Activated T-helper 1 cell treated with anti-CD3 and anti-CD28 coated beads, Interleukin-2, amount 50 U/mL, for 16 hours (primary cell): ENCODE data around the gene ALOX15.
"Not testable (repeated sequence)": the region's sequence is repeated elsewhere in the genome, so short reads cannot be mapped to it uniquely, and the experiment has no call there.

ENCODE experiments used
- DNase-seq, 2 donors: peaks; one replicate each; pipeline ENCODE4 v3.0.0-alpha.2; 2020; ENCODE audit warnings: low read depth in 1 of 2, low spot score in 1 of 2

Gene ALOX15, protein sequence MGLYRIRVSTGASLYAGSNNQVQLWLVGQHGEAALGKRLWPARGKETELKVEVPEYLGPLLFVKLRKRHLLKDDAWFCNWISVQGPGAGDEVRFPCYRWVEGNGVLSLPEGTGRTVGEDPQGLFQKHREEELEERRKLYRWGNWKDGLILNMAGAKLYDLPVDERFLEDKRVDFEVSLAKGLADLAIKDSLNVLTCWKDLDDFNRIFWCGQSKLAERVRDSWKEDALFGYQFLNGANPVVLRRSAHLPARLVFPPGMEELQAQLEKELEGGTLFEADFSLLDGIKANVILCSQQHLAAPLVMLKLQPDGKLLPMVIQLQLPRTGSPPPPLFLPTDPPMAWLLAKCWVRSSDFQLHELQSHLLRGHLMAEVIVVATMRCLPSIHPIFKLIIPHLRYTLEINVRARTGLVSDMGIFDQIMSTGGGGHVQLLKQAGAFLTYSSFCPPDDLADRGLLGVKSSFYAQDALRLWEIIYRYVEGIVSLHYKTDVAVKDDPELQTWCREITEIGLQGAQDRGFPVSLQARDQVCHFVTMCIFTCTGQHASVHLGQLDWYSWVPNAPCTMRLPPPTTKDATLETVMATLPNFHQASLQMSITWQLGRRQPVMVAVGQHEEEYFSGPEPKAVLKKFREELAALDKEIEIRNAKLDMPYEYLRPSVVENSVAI

DNA sequence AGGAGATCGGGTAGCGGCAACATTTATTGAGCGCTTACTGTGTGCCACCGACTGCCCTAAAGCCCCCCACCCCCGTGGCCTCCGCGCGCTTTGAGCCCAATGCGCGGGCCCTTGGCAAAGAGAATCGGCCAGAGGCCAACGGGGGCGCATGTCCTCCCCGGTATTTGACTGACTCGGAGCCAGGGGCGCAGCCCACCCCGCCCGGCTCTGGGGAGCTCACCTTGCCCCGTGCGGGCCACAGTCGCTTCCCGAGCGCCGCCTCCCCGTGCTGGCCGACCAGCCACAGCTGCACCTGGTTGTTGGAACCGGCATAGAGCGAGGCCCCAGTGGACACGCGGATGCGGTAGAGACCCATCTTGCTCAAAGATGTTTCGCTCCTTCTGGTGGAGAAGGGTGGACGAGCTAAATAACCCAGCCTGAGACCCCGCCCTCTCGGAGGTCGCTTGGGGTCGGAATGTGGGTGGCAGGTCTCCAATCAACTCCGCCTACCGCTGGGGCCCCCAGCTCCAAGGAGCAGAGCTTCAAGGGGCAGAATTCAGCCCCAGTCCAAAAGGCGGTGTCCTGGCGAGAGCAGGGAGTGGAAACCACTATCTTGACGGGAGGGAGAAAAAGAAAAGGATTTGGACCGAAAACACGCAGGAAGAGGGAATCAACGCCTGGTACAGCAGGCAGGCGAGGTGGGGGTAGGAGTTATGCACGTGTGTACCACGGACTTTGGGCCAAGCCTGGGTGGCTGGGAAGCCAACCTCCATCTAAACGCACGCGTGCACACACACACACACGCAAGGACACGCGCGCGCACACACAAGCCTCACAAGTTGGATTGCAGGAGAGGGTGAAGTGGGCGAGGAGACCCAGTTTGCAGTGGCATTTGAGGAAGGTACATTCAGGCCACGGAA lies at the start of gene ALOX15:
ALOX15 (minus strand) TSS at position 382 of the 899 bp plus-strand sequence; CDS start at position 355, 27 bp downstream.
- DNase-seq: no peak

DNA sequence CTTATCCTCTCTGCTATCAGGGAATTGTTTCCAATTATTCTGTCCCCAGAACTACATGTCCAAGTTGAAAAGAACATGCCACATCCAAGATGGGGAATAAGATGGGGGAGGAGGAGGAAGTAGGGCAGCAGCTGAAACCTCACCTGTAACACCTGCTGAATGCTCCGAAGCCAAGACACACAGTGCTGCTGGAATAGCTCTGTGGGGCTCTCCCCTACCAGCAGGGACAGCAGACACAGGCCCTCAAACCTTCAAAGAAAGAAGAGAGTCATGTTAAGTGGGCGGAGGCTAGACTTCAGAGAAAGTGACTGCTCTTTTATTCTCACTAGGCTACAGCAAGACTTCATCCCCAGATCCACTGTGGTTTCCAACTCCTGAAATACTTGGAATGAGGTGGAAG lies 49.3 kb upstream of the ALOX15 start:
- DNase-seq: no peak

DNA sequence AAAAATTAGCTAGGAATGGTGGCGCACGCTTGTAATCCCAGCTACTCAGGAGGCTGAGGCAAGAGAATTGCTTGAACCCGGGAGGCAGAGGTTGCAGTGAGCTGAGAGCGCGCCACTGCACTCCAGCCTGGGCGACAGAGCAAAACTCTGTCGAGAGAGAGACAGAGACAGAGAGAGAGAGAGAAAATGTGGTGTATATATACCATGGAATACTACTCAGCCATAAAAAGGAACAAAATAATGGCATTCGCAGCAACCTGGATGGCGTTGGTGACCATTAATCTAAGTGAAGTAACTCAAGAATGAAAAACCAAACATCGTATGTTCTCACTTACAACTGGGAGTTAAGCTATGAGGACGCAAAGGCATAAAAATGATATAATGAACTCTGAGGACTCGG lies 48.4 kb upstream of the ALOX15 start:
- DNase-seq: not testable (repeated sequence)

DNA sequence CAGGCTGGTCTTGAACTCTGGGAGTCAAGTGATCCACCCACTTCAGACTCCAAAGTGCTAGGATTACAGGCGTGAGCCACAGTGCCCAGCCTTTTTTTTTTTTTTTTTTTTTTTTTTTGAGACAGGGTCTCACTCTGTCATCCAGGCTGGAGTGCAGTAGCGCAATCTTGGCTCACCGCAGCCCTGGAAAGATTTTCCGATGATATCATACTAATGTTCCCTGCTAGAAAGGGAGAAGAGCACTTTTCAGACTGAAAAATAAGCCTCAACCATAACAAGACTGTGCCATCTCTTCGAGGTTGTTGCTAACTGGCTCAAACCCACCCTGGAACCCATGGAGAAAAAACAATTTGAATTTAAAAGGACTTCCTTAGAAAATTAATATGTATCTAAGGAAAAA lies 42.3 kb upstream of the ALOX15 start:
- DNase-seq: not testable (repeated sequence)

DNA sequence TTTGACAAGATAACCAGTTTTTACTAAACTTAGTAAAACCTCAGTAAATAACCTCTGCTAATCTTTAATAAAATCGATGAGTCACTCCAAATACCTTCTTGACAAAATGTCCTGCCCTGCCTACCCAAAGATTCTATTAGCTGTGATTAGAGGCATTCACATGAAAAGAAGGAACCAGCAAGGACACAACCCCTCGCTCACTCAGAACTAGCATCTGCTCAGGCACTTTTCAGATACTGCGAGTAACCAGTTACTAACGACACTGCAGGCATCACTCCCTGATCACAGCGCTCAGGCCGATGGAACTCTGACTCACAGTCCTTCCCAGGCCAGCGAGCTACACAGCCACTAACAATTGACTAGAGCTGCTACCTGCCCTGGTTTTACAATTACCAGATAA lies 38.2 kb upstream of the ALOX15 start:
- no peak for DNase-seq

DNA sequence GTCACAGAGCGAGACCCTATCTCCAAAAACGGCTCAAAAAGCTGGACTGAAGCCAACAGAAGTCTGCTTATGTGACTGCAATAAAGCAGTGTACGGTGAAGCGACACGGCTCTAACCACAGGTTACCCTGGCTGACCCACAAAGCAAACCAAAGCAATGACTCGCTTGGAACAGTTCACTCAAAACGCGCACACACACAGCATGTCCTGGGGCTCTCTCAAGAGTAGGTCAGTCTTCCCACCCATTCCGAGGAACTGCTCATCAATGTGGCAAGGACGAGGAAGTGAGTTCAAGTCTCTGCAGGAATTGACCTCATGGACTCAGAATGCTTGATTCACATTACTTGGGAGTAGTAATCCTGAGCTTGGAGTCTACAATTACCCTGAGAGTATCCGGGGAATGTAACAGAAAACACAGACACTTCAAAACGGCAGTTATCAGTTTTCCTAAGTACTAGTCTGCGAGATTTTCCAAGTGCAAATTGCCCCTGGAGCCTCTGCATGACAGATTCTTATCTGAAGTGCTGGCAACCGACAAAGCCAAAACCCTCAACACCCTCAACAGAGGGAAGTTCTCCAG lies 37.1 kb upstream of the ALOX15 start:
- no peak for DNase-seq

DNA sequence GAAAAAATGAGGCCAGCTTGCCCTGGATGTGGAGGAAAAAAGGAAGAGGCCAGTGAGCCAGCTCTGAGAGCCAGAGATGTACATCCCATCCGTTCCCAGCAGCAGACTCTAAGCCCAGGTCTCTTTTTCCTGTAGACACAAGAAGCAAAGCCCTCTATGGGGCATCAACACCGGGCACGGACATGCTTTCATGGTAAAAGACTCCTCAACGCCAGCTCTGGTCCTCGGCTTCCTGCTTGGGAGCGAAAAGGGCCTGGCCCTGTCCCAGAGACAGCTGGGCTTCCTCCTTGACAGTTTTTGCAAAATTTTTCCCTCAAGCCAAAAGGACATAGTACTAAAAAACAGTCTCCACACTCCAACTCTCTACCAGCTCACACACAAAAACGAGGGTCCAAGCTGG lies 35.3 kb upstream of the ALOX15 start:
- no peak for DNase-seq

DNA sequence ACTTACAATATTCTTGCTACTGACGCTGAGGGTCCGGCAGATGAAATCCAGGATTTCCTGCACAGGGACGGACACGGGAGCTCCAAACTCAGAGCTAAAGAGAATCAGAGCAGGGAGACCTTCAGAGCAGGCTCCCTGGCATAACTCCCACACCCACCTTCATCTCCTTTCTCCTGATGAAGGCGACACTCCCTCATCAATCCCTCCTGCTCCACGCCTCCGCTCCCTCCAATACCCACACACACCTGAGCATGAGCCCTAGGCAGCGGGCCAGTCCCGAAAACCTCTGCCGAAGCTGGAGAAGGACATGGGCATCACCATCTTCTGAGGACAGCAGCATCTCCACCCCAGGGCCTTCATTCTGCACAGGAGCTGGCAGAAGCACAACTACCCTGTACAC lies 34.3 kb upstream of the ALOX15 start:
- no peak for DNase-seq

DNA sequence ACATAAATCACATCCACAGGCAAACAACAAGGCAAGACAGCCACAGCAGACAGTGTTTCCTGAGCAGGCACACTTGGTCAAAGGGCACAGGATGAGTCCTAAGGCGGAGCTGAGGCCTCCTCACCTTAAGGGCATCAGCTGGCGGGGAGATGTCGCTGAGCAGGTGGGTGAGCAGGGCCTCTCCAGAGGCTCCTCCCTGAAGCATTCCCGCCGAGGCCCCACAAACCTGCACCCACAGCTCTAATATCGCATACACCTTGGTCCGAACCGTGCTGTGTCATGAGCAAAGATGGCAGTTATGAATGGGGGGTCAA lies 33.2 kb upstream of the ALOX15 start:
- no peak for DNase-seq

DNA sequence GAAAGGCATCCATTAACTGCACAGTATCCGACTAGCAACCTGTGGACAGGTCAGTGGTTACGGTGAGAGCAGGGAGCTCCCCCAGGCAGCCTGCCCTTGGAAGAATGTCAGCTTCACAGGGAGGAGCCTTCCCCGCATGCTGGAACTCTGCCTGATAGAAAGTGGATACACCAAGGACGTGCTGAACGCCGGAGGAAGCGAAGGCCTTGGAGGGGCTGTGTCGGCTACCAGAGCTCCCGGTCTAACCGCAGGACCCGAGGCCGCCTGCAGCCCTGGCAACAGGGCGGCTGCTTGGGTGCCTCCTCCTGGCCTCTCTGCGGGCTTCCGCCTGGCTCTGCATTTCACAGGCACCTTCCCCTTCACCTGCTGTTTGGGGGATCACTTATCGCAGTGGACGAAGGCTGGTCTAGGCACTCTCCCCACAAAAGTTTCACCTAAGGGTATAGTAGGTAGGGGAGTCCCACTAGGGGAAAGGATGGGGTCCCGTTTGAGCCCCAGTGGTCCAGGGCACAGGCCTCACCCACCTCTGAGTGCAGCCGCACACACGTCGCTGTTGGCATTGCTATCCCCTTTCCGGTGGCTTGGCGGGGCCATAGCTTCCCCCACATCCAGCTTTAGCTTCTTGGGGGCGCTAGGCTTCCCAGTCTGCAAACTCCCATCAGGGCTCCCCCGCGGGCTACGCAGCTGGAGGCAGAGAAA lies 32.7 kb upstream of the ALOX15 start:
- no peak for DNase-seq

DNA sequence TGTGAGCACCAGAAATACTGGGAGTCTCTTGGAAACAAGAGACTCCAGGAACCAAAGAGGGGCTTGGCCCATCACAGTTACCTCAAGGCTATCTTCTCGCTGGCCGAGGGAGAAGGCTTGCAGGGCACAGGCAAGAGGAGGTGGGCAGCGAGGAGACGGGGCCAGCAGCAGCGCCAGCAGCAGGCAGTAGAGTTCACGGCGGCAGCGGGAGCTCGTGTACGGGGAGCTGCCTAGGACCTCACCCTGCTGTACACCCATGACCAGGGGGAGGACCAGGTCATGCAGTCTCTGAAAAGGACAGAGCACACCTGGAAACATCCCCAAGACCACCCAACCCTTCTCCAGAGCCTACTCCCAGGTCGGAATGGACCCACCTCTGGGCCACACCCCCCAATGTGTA lies 31.7 kb upstream of the ALOX15 start:
- no peak for DNase-seq

DNA sequence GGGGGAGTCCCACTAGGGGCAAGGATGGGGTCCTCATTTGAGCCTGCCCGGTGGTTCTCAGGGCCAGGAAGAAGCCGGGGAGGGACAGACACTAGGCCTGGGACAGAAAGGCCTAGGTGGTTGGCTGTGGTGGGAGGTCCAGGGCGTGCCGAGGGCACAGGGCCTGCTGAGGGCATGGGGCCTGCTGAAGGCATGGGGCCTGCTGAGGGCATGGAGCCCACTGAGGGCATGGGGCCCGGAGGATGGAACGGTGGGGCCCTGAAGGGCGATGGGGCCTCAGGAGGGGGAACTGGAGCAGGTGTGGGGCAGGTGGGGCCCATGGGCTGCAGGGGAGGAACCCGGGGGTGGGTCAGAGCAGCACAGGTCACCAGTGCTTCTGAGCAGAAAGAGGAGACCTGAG lies 31.3 kb upstream of the ALOX15 start:
- DNase-seq: no peak

DNA sequence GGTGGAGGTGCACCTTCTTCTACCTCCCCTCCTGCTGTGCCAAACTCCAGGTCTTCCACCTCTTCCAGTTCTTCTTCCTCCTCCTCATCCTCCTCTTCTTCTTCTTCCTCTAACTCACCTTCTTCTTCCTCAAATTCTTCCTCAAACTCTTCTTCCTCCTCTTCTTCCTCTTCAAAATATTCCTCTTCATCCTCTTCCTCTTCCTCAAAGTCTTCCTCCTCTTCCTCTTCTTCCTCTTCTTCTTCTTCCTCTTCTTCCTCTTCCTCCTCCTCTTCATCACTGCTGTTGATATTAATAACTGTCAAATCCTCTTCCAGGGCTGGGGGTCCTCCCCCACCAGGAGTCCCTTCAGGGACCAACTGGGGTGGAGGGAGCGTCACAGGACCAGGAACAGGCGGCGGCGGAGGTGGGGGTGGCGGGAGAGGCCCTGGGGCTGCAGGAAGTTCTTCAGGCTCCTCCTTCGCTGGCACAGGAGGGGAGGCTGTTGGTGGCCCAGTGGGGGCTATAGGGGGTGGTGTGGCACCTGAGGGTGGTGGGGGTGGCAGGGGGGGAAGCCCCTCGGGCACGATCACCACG lies 30.7 kb upstream of the ALOX15 start:
- DNase-seq: no peak

DNA sequence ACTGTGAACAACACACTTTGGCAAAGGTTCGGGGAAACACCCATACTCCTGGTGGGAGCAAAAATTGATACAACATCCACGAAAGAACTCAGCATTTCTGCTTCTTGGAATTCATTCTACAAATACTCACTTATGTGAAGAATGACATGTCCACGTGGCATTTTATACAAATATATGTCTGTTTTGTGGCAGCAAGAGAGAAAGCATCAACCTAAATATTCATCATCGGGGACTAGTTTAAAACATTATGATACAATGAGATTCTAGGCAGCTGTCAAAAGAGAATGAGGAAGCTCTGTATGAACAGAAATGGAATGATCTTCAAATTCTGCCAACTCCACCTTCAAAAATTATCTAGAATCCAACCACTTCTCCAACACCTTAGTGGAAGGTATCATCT lies 25.7 kb upstream of the ALOX15 start:
- DNase-seq: no peak

DNA sequence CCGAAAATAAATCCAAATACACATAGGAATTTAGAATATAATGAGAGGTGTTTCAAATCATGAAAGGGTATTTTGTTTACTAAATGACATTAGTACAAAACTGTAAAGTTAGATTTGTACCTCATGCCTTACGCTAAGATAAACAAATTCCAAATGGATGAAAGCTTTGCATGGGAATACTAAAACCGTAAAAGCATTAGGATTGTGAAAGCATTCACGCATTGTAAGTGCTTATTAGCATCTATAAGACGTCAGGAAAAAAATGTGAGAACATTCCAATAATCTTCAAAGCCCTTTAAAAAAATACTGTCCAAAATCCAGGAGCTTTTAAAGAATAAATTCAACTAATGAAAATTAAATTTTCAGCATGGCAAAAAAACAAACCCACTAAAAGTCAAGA lies 24.8 kb upstream of the ALOX15 start:
- DNase-seq: no peak

DNA sequence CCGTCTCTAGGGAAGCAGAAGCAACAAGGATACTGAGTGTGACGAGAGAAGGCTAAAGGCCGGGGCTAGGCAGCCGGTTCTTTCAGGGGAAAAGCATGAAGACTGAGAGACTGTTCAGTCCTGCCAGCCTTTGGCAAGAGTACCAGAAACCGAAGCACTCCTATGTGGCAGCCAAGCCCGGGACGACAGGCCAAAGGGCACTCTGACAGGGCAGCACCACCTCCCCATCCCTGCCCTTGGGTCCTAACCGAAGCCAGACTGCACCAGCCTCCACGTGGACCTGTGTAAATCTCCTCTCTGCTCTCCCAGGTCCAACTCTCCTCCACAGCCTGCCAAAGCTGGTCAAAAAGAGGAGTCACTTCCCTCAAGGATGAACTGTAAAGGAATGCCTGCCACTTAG lies 23.5 kb upstream of the ALOX15 start:
- no peak for DNase-seq

DNA sequence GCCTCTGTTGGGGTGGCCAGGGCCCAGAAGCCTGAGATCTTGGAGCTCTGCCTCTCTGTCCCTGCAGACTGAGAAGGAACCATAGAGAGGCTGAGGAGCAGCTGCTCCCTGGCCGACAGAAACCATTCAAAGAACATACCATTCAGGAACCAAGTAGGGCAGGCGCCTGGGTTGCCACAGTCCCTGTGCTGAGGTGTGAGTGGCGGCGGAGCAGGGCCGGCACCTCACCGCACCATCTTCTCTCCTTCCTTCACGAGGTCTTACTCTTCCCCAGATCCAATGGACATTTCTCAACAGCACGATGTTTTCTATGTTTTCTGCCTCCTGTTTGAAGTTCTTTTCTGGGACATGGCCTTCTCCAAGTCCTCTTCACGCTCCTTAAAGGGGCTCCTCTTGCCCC lies 22.8 kb upstream of the ALOX15 start:
- no peak for DNase-seq

DNA sequence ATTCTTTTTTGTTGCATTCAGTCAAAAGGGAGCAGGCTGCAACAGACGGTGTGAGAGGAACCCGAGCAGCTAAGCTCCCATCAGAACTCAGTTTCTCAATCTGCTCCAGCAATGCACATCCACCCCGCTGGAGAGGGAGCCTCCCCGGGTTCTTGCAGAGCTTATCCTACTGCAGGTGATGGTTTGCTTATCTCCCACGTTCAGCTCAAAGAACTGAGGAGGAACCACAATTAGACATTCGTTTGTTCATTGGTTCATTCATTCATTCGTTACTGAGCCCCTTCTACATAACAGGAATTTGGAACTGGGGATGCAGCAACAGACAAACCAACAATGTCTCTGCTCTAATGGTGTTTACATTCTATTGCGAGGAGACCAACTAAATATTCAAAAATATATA lies 22.2 kb upstream of the ALOX15 start:
- DNase-seq: no peak

DNA sequence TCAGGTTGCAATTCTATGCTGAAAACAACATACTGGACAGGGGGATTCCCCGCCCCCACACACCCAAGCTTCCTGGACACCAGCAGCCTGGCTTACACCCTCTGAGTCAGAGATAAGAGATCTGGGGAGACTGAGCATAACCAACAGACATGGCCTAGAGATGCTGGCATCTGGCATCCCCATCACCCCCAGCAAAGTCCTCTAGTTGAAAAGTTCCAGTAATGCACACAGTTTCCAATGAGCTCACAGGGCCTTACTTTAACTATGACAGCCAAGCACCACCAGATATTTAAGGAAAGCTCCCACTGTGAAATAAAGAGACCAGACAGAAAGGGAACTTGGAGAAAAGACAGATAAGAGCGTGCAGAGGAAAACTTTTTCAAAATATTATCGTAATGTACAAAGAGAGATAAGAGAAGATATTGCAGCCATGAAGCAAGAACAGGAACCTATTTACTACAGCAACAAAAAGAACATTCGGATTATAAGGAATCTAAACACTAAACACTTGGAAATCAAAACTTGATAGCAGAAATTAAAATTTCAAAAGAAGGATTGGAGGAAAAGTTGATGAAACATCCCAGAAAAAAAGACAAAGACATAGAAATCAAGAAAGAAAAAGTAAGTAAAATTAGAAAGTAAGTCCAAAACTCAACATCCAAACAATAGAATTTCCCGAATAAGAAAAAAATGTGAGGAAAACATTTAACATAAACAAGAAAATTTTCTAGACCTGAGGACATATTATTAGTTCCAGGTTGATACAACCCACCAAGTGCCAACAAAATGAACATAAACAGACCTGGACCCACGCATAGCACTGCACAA lies 17.2 kb upstream of the ALOX15 start:
- no peak for DNase-seq

DNA sequence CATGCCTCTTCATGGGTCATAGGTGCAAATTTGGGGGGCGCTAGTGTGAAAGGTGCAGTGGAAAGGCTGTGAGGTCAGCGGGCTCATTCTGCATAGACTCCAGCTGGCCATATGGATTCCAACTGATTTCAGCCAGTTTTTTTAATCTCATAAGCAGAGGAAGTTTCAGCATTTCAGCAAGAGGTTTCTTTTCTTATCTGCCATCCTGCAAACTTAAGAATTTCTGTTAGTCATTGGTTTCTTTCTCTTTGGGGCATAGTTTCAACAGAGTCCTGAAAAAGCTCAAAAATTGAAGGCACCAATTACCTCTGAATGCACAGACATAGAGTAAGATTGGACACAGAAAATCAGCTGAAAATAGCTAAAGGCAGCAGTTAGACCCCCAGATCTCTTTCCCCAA lies 16.2 kb upstream of the ALOX15 start:
- no peak for DNase-seq
